AG09319 (cell line): Measurements from ENCODE around the gene CDK19.

ENCODE experiments used
- DNase-seq: peaks from one replicate; pipeline ENCODE4 v3.0.0-alpha.2; 2010; ENCODE audit warnings: low read depth; ENCODE audit errors: extremely low read depth
- TF ChIP-seq, protein P1 (sequence below): IDR thresholded peaks from 2 replicates; pipeline ENCODE4 v1.5.1; 2011; ENCODE audit warnings: low read depth, mild to moderate bottlenecking, inconsistent platforms, low read length, moderate library complexity

Gene CDK19

GRCh38 chr6:110815411-110816409 lies at the start of gene CDK19:
TSS of gene CDK19 (minus strand) at chr6:110815469. CDS start at chr6:110815136, 333 bp downstream.
- peak; percentile 93 for DNase-seq
- TF ChIP-seq, protein P1, sequence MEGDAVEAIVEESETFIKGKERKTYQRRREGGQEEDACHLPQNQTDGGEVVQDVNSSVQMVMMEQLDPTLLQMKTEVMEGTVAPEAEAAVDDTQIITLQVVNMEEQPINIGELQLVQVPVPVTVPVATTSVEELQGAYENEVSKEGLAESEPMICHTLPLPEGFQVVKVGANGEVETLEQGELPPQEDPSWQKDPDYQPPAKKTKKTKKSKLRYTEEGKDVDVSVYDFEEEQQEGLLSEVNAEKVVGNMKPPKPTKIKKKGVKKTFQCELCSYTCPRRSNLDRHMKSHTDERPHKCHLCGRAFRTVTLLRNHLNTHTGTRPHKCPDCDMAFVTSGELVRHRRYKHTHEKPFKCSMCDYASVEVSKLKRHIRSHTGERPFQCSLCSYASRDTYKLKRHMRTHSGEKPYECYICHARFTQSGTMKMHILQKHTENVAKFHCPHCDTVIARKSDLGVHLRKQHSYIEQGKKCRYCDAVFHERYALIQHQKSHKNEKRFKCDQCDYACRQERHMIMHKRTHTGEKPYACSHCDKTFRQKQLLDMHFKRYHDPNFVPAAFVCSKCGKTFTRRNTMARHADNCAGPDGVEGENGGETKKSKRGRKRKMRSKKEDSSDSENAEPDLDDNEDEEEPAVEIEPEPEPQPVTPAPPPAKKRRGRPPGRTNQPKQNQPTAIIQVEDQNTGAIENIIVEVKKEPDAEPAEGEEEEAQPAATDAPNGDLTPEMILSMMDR: no peak

GRCh38 chr6:110864824-110865223 lies 49.6 kb upstream of the CDK19 start:
- TF ChIP-seq, protein P1: no peak
- DNase-seq: no peak

DNA sequence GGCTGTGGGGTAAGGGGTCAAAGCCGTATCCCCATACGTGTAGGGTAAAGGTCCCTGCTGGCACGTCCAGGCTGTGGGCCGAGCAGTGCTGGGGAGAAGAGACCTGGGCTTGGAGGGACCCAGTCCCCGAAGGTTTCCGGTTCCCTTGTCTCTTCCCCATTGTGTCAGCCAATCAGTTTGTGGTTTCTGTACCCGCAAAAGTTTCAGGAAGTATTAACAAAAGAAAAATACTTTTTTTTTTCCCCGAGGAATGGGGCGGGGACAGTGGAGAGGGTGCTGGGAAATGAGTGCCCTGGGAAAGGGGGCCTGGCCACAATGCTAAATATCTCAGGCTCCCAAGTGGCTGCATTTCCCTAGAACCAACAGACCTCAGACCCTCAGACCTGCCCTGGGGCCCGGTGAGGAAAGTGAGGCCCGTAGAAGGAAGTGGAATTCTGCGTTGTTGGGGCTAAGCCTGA lies 44.1 kb upstream of the CDK19 start:
- DNase-seq: no peak
- TF ChIP-seq, protein P1: no peak

- no peak for DNase-seq
- TF ChIP-seq, protein P1: no peak
Observed at GRCh38 chr6:110858562-110859214, 43.4 kb upstream of the CDK19 start.

GRCh38 chr6:110858016-110858415 lies 42.7 kb upstream of the CDK19 start:
- TF ChIP-seq, protein P1: no peak
- no peak for DNase-seq

DNA sequence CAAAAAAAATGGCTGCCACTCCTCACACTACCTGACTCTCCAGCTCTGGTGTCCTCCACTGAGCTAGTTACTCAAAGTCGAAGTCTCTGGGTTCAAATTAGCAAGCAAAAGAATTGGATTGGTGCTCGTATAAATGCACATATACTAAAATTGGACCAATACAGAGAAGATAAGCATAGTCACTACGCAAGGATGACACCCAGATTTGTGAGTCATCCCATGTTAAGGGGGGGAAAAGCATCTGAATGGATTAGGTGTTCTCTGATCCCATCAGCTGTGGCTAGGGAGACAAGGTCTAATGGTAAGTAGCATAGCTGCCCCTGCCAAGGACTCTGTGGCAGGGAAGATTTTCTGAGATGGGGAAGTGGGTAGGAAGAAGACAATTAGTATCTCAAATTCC lies 41.0 kb upstream of the CDK19 start:
- TF ChIP-seq, protein P1: no peak

More for the DNA sequence above, 41.0 kb upstream of the CDK19 start:
- no peak for DNase-seq
